OCI-LY1 (cell line): Measurements from ENCODE around the gene STK39.

ENCODE experiments used
- H2AFZ ChIP-seq: fragments of 200-600 bp; sonication (generic), shearing (Covaris generic); 2 replicates; pipeline ENCODE4 v1.6.0; 2014; ENCODE audit warnings: antibody characterized with exemption, mild to moderate bottlenecking, low read length
- H3F3A ChIP-seq: fragments of 200-600 bp; sonication (generic), shearing (Covaris generic); 2 replicates; pipeline ENCODE4 v1.6.0; 2014; ENCODE audit warnings: mild to moderate bottlenecking, antibody characterized with exemption, low read length, moderate library complexity; ENCODE audit not compliant: insufficient read depth
- H3K27ac ChIP-seq: fragments of 200-600 bp; sonication (generic); 2 replicates; pipeline ENCODE4 v1.5.1; 2014; ENCODE audit warnings: low read length, mixed run types, mild to moderate bottlenecking, low read depth; ENCODE audit not compliant: poor library complexity, severe bottlenecking
- H3K27me3 ChIP-seq: fragments of 200-600 bp; sonication (generic); 2 replicates; pipeline ENCODE4 v1.6.0; 2014; ENCODE audit warnings: antibody characterized with exemption, mild to moderate bottlenecking, low read length, moderate library complexity; ENCODE audit not compliant: insufficient read depth
- H3K36me3 ChIP-seq: fragments of 200-600 bp; sonication (generic); 2 replicates; pipeline ENCODE4 v1.6.1; 2014; ENCODE audit warnings: mild to moderate bottlenecking, antibody characterized with exemption, low read length, moderate library complexity, mixed read lengths; ENCODE audit not compliant: insufficient read depth
- H3K4me1 ChIP-seq: fragments of 200-600 bp; sonication (generic); 2 replicates; pipeline ENCODE4 v1.5.1; 2014; ENCODE audit warnings: mild to moderate bottlenecking, low read length, moderate library complexity; ENCODE audit not compliant: insufficient read depth, severe bottlenecking
- H3K4me2 ChIP-seq: fragments of 200-600 bp; sonication (generic), shearing (Covaris generic); 2 replicates; pipeline ENCODE4 v1.6.1; 2014; ENCODE audit warnings: low read length
- H3K4me3 ChIP-seq: fragments of 200-600 bp; sonication (generic); 2 replicates; pipeline ENCODE4 v1.5.1; 2014; ENCODE audit warnings: low read length, low read depth, mild to moderate bottlenecking, mixed read lengths; ENCODE audit not compliant: poor library complexity, severe bottlenecking
- H3K79me2 ChIP-seq: fragments of 200-600 bp; shearing (Covaris generic); 2 replicates; pipeline ENCODE4 v1.6.1; 2016; ENCODE audit warnings: mixed run types, low read length, mixed read lengths; ENCODE audit not compliant: insufficient read depth
- H3K9ac ChIP-seq: fragments of 200-600 bp; sonication (generic), shearing (Covaris generic); 2 replicates; pipeline ENCODE4 v1.6.1; 2014; ENCODE audit warnings: mild to moderate bottlenecking, low read length, mixed read lengths
- H3K9me2 ChIP-seq: fragments of 200-600 bp; sonication (generic), shearing (Covaris generic); 2 replicates; pipeline ENCODE4 v1.6.1; 2014; ENCODE audit warnings: low read depth, mild to moderate bottlenecking, low read length, mixed read lengths
- H3K9me3 ChIP-seq: fragments of 200-600 bp; shearing (Covaris generic); 2 replicates; pipeline ENCODE4 v1.6.1; 2014; ENCODE audit warnings: low read length, mixed read lengths
- H4K20me1 ChIP-seq: fragments of 200-600 bp; sonication (generic), shearing (Covaris generic); 2 replicates; pipeline ENCODE4 v1.6.0; 2016; ENCODE audit warnings: mild to moderate bottlenecking, low read length; ENCODE audit not compliant: insufficient read depth
- EZH2 ChIP-seq: fragments of 200-600 bp; sonication (generic), shearing (Covaris generic); IDR thresholded peaks from 2 replicates; pipeline ENCODE4 v1.8.0; 2017; ENCODE audit warnings: borderline replicate concordance, mixed run types, mild to moderate bottlenecking, antibody characterized with exemption, low read length, moderate library complexity, mixed read lengths
- TF ChIP-seq, protein P1 (sequence below): fragments of 200-600 bp; sonication (generic), shearing (Covaris generic); IDR thresholded peaks from 2 replicates; pipeline ENCODE4 v1.5.1; 2017; ENCODE audit warnings: mild to moderate bottlenecking, antibody characterized with exemption, low read length, moderate library complexity, mixed read lengths

The STK39 gene

GRCh38 chr2:168060986-168061750 is 186.2 kb downstream of the STK39 start:
- Histone ChIP-seq H3K9ac (no peak overlapping the region), H4K20me1 (no peaks in the 10 kb centered on the region), H3K9me2 (no peaks in the 10 kb centered on the region), H3K36me3 (peaks cover 47% of the 10 kb centered on the region), H3K4me1 (no peaks in the 10 kb centered on the region), H3K79me2 (no peaks in the 10 kb centered on the region), H3K9me3 (no peaks in the 10 kb centered on the region), H3K27me3 (no peaks in the 10 kb centered on the region), H3F3A (no peaks in the 10 kb centered on the region), H3K4me3 (no peak overlapping the region), H3K4me2 (no peak overlapping the region), H2AFZ (no peak overlapping the region), H3K27ac (no peak overlapping the region)
- TF ChIP-seq EZH2, result no peak
- TF ChIP-seq, protein P1, sequence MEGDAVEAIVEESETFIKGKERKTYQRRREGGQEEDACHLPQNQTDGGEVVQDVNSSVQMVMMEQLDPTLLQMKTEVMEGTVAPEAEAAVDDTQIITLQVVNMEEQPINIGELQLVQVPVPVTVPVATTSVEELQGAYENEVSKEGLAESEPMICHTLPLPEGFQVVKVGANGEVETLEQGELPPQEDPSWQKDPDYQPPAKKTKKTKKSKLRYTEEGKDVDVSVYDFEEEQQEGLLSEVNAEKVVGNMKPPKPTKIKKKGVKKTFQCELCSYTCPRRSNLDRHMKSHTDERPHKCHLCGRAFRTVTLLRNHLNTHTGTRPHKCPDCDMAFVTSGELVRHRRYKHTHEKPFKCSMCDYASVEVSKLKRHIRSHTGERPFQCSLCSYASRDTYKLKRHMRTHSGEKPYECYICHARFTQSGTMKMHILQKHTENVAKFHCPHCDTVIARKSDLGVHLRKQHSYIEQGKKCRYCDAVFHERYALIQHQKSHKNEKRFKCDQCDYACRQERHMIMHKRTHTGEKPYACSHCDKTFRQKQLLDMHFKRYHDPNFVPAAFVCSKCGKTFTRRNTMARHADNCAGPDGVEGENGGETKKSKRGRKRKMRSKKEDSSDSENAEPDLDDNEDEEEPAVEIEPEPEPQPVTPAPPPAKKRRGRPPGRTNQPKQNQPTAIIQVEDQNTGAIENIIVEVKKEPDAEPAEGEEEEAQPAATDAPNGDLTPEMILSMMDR, result no peak

GRCh38 chr2:168059758-168060157 is 187.6 kb downstream of the STK39 start:
- H3K4me2 ChIP-seq, result no peak overlapping the region
- no peak overlapping the region for H2AFZ ChIP-seq
- H3K9me2 ChIP-seq, result no peaks in the 10 kb centered on the region

DNA sequence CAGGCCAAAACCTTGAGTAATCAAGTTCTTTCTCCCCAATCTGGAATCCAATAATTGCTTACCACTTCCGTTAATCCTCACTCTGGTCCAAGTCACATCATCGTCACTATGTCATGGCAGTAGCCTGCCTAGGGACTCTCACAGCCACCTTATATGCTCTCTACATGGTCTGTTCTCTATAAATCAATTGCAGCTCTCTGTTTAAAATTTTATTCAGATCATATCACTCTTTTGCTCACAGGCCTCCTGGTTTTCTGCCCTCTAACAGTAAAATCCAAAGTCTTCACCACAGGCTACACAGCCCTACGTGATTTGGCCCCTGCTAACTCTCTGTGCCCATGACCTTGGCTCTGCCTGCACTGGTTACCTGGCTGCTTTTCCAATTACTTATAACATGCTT is 188.7 kb downstream of the STK39 start:
- Histone ChIP-seq H3K4me3 (no peak overlapping the region), H3K27me3 (no peaks in the 10 kb centered on the region), H3K4me1 (no peaks in the 10 kb centered on the region), H3K9me2 (no peaks in the 10 kb centered on the region), H3K36me3 (peaks cover 42% of the 10 kb centered on the region), H3K4me2 (no peak overlapping the region), H3K9me3 (no peaks in the 10 kb centered on the region), H3K27ac (no peak overlapping the region), H3F3A (no peaks in the 10 kb centered on the region), H3K9ac (no peak overlapping the region), H2AFZ (no peak overlapping the region), H3K79me2 (no peaks in the 10 kb centered on the region), H4K20me1 (no peaks in the 10 kb centered on the region)
- TF ChIP-seq, protein P1, result no peak
- no peak for TF ChIP-seq EZH2

More at GRCh38 chr2:168059758-168060157, 187.6 kb downstream of the STK39 start:
- no peak overlapping the region for H3K27ac ChIP-seq
- H3F3A ChIP-seq, result no peaks in the 10 kb centered on the region
- H3K27me3 ChIP-seq, result no peaks in the 10 kb centered on the region
- no peaks in the 10 kb centered on the region for H3K4me1 ChIP-seq
- no peak for TF ChIP-seq EZH2
- TF ChIP-seq, protein P1, result no peak
- no peaks in the 10 kb centered on the region for H3K9me3 ChIP-seq
- peaks cover 47% of the 10 kb centered on the region for H3K36me3 ChIP-seq
- H3K4me3 ChIP-seq, result no peak overlapping the region
- no peaks in the 10 kb centered on the region for H4K20me1 ChIP-seq
- no peak overlapping the region for H3K9ac ChIP-seq
- H3K79me2 ChIP-seq, result no peaks in the 10 kb centered on the region
